SK-N-SH treated with all-trans-retinoic acid at 6 μM for 48 hours (cell line): Measurements from ENCODE around the gene ST8SIA2.

ENCODE experiments used
- CREB5 ChIP-seq: fragments of 250-450 bp; sonication (Bioruptor Pico); IDR thresholded peaks from 2 replicates; pipeline ENCODE4 v1.5.1; 2020; ENCODE audit warnings: low read depth, mild to moderate bottlenecking, moderate library complexity
- ESRRG ChIP-seq: fragments of 250-450 bp; sonication (Bioruptor Pico); IDR thresholded peaks from 2 replicates; pipeline ENCODE4 v1.6.1; 2021; ENCODE audit warnings: mild to moderate bottlenecking
- GLIS3 ChIP-seq: fragments of 250-450 bp; sonication (Bioruptor Pico); IDR thresholded peaks from 2 replicates; pipeline ENCODE4 v1.5.0; 2020; ENCODE audit warnings: mild to moderate bottlenecking, moderate library complexity
- OSR1 ChIP-seq: fragments of 250-450 bp; sonication (Bioruptor Pico); IDR thresholded peaks from 2 replicates; pipeline ENCODE4 v1.8.0; 2022; ENCODE audit warnings: moderate library complexity, mild to moderate bottlenecking, inconsistent platforms
- PATZ1 ChIP-seq: fragments of 250-450 bp; sonication (Bioruptor Pico); IDR thresholded peaks from 2 replicates; pipeline ENCODE4 v1.8.0; 2020; ENCODE audit warnings: mild to moderate bottlenecking, moderate library complexity, borderline replicate concordance
- POU6F1 ChIP-seq: fragments of 250-450 bp; sonication (Bioruptor Pico); IDR thresholded peaks from 2 replicates; pipeline ENCODE4 v1.8.0; 2021; ENCODE audit warnings: low read depth, mild to moderate bottlenecking, moderate library complexity, borderline replicate concordance
- PPARA ChIP-seq: fragments of 250-450 bp; sonication (Bioruptor Pico); IDR thresholded peaks from 2 replicates; pipeline ENCODE4 v1.5.0; 2020; ENCODE audit warnings: mild to moderate bottlenecking, borderline replicate concordance

GRCh38 chr15:92400573-92400972 lies 6.9 kb downstream of the ST8SIA2 start:
- no peak for TF ChIP-seq PATZ1 (CRISPR knock-in tag)
- no peak for TF ChIP-seq GLIS3 (CRISPR knock-in tag)
- TF ChIP-seq POU6F1 (CRISPR knock-in tag), result no peak
- TF ChIP-seq OSR1 (CRISPR knock-in tag), result no peak
- TF ChIP-seq ESRRG (CRISPR knock-in tag), result no peak
- TF ChIP-seq CREB5 (CRISPR knock-in tag), result no peak
- no peak for TF ChIP-seq PPARA
